GM19467 (cell line): Measurements from ENCODE around the gene PDXK.
"Not testable (repeated sequence)": the region's sequence is repeated elsewhere in the genome, so short reads cannot be mapped to it uniquely, and the experiment has no call there.

Source experiments
- ATAC-seq: cut with Tn5 transposase; IDR thresholded peaks from one replicate; pipeline ENCODE4 v1.9.1; 2021; ENCODE audit warnings: mild to moderate bottlenecking, moderate library complexity; ENCODE audit not compliant: unreplicated experiment

The PDXK gene

GRCh38 chr21:43697758-43698643, 20.9 kb upstream of the PDXK start:
- no peak for ATAC-seq

GRCh38 chr21:43699492-43699777, 19.5 kb upstream of the PDXK start:
- ATAC-seq: not testable (repeated sequence)

- no peak for ATAC-seq
These were observed 18.9 kb upstream of the PDXK start for GRCh38 chr21:43699933-43700599.

- ATAC-seq: no peak
These were observed 16.8 kb upstream of the PDXK start for GRCh38 chr21:43701936-43702784.

- no peak for ATAC-seq
These were observed 16.2 kb upstream of the PDXK start for GRCh38 chr21:43702785-43703034.

GRCh38 chr21:43703035-43703880, 15.7 kb upstream of the PDXK start:
- no peak for ATAC-seq

- ATAC-seq: no peak
These were observed 11.5 kb upstream of the PDXK start for GRCh38 chr21:43707462-43707861.

- no peak for ATAC-seq
These were observed 10.1 kb upstream of the PDXK start for GRCh38 chr21:43708745-43709381.

- no peak for ATAC-seq
These were observed 6.5 kb upstream of the PDXK start for GRCh38 chr21:43712268-43712942.

- not testable (repeated sequence) for ATAC-seq
These were observed 5.8 kb upstream of the PDXK start for GRCh38 chr21:43713123-43713522.

- ATAC-seq: no peak
These were observed 2.4 kb upstream of the PDXK start for GRCh38 chr21:43716376-43717165.

GRCh38 chr21:43717166-43717853, 1.6 kb upstream of the PDXK start:
- ATAC-seq: no peak

- no peak for ATAC-seq
These were observed 710 bp upstream of the PDXK start for GRCh38 chr21:43717967-43718871.

- no peak for ATAC-seq
These were observed 1.0 kb downstream of the PDXK start for GRCh38 chr21:43719748-43720538.

GRCh38 chr21:43720539-43721166, 1.7 kb downstream of the PDXK start:
- ATAC-seq: no peak

GRCh38 chr21:43721206-43721605, 2.3 kb downstream of the PDXK start:
- no peak for ATAC-seq
